Fibroblast of villous mesenchyme (primary cell): ENCODE results near the gene PLXNC1. TPM values are rescaled to one million over a fixed set of nuclear protein-coding genes. Genes with fewer than 3 reads are reported as not detected.

Source experiments
- DNase-seq: peaks from one replicate; pipeline ENCODE4 v3.0.0-alpha.2; 2010; ENCODE audit warnings: low read depth
- H3K4me3 ChIP-seq: 2 replicates; pipeline ENCODE4 v1.5.1; 2011; ENCODE audit warnings: low read depth, mild to moderate bottlenecking, low read length
- total RNA-seq: library from RNA; depleted of rRNA; stranded (reverse); fragments of >200 nt; gene quantifications from 2 replicates; pipeline ENCODE4 v1.2.3, GENCODE V29; 2012
- TF ChIP-seq, protein P1 (sequence below): IDR thresholded peaks from 2 replicates; pipeline ENCODE4 v1.5.1; 2012; ENCODE audit warnings: low read depth, mild to moderate bottlenecking, low read length; ENCODE audit not compliant: insufficient read depth

PLXNC1 gene
- total RNA-seq, 1 donor, result 0.86 TPM

DNA sequence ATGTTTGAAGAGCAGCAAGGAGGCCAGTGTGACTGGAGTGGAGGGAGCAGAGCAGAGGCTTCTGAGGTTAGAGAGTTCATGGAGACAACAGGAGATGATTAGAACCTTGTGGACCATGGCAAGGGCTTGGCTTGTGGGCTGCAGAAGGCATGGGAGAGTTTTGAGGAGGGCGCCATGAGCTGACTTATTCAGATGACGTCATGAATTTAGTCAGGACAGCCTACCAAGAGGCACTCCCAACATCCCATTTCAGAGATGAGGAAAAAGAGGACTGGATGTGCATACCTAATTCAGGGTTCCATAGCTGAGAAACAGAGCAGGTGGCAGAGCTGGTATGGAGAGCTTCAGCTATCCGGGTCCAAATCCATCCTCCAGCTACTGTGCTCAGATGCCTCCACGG, 101.8 kb downstream of the PLXNC1 start:
- no peak overlapping the region for H3K4me3 ChIP-seq
- TF ChIP-seq, protein P1, sequence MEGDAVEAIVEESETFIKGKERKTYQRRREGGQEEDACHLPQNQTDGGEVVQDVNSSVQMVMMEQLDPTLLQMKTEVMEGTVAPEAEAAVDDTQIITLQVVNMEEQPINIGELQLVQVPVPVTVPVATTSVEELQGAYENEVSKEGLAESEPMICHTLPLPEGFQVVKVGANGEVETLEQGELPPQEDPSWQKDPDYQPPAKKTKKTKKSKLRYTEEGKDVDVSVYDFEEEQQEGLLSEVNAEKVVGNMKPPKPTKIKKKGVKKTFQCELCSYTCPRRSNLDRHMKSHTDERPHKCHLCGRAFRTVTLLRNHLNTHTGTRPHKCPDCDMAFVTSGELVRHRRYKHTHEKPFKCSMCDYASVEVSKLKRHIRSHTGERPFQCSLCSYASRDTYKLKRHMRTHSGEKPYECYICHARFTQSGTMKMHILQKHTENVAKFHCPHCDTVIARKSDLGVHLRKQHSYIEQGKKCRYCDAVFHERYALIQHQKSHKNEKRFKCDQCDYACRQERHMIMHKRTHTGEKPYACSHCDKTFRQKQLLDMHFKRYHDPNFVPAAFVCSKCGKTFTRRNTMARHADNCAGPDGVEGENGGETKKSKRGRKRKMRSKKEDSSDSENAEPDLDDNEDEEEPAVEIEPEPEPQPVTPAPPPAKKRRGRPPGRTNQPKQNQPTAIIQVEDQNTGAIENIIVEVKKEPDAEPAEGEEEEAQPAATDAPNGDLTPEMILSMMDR, result no peak
- DNase-seq, result no peak

DNA sequence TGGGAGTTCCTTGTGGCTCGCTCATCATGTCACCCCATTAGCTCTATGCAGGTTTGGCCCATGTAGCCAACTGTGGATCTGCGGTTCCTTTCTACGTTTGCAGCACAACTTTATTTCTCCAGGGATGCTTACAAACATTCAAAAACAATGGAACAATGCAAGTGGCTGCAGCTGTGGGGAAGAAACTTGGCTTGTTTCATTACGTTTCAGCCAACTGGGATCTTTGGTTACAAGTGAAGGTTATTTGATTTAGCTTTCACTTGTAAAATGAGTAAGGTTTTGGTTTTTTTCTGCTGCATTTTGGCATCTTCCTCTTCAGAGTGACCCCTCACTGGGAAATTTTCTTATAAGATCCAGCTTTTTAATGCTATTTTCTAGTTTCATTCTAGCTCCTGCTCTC, 105.9 kb downstream of the PLXNC1 start:
- no peak overlapping the region for H3K4me3 ChIP-seq
- no peak for DNase-seq
- TF ChIP-seq, protein P1, result no peak

DNA sequence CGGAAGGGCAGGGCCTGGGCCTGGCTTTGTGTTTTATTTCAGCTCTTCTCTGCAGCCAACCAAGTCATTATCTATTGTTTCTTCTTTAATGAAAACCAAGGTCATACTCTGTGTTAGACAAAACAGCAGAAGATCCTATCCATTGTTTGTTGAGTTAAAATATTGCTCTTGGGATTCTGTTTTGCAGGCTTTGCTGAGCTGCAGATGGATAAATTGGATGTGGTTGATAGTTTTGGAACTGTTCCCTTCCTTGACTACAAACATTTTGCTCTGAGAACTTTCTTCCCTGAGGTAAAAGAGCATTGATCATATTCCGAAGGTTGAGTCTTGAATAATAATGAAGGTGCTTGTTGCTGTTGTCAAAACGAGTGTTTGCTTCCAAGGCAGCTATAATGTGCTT, 106.6 kb downstream of the PLXNC1 start:
- TF ChIP-seq, protein P1, result no peak

DNA sequence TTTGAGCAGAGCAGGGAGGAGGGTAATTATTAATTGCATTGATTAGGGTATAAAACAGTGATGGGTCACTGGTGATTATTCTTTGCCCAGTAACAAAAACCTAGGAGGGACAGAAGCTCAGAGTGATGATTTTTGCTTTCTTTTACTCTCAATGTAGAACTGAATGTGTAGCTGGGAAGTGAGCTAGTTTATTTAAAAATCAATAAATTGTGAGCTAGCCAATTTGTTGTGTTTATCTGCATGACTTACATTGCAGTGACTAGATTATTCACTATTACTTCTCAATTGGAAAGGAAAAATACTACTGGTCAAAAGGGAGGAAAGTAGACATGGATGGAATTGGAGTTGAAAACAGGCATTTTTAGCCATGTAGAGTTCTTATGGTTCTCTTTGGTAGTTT, 107.1 kb downstream of the PLXNC1 start:
- no peak overlapping the region for H3K4me3 ChIP-seq
- no peak for DNase-seq
- TF ChIP-seq, protein P1, result no peak

More for the DNA sequence above, 106.6 kb downstream of the PLXNC1 start:
- H3K4me3 ChIP-seq, result no peak overlapping the region
- DNase-seq, result no peak

DNA sequence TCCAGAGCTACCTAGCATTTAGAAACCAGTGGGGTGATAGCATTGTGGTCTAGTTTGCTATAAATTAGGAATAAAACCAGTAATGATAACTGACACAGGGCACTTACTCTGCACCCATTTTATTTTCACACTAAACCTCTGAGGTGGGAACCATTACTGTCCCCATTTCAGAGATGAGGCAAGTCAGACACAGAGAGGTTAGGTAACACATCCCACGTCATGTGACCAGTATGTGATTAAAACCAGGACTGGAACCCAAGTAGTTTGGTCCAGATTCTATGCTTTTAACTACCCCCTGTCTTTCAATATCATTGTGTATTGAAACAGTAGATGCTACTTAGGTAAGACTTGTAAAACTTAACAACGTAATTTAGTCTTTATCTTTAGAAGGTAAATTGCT, 110.2 kb downstream of the PLXNC1 start:
- H3K4me3 ChIP-seq, result no peak overlapping the region
- TF ChIP-seq, protein P1, result no peak
- no peak for DNase-seq

DNA sequence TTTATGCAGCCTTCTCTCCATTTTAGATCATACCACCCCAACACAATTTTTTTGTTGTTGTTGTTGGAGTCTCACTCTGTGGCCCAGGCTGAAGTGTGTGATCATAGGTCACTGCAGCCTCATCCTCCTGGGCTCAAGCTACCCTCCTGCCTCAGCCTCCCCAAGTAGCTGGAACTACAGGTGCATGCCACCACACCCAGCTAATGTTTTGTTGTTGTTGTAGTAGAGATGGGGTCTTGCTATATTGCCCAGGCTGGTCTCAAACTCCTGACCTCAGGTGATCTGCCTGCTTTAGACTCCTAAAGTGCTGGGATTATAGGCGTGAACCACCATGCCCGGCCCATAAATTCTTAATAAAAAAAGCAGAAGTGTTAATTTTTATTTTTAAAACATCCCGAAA, 111.6 kb downstream of the PLXNC1 start:
- TF ChIP-seq, protein P1, result no peak
- no peak for DNase-seq
- no peak overlapping the region for H3K4me3 ChIP-seq

DNA sequence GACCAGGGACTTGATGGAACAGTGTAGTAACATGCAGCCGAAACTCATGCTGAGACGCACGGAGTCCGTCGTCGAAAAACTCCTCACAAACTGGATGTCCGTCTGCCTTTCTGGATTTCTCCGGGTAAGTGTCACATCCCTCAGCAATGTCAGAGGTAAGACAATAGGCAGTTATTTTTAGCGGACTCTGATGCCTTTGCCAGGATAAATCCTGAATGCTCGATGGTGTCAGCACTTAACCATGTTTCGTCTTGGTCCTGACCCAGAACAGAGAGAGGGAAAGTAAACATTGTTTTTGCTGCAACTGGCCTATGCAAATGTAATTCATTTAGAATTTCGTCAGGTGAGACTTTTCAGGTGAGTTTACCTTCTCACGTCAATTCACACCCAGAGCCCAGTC, 112.3 kb downstream of the PLXNC1 start:
- no peak overlapping the region for H3K4me3 ChIP-seq
- no peak for DNase-seq
- TF ChIP-seq, protein P1, result no peak
